Stomach (tissue), 4 donors: ENCODE results near the gene ZC2HC1B.

Source experiments
- CTCF ChIP-seq, 7 experiments: fragments of 450-650 bp in 4 of 7; fragments of 200-600 bp in 3 of 7; sonication (generic) in 3 of 7; IDR thresholded peaks; one replicate each; pipeline ENCODE4 v1.5.1; 2016 to 2019; ENCODE audit warnings: antibody characterized with exemption in 7 of 7, control low read depth in 2 of 7, mild to moderate bottlenecking in 1 of 7
- POLR2A ChIP-seq, 4 donors: fragments of 450-650 bp; IDR thresholded peaks; one replicate each; pipeline ENCODE4 v1.6.1; 2016; ENCODE audit warnings: antibody characterized with exemption in 4 of 4, control low read depth in 2 of 4, mild to moderate bottlenecking in 1 of 4, moderate library complexity in 1 of 4
- POLR2AphosphoS5 ChIP-seq, 3 donors: sonication (generic); formaldehyde crosslinking; IDR thresholded peaks; one replicate each; pipeline ENCODE4 v1.6.1; 2016; ENCODE audit warnings: antibody characterized with exemption in 3 of 3

- TF ChIP-seq CTCF (IDR thresholded peaks at IDR 0.05), result no peak
- TF ChIP-seq POLR2A (IDR thresholded peaks at IDR 0.05), result no peak
- no peak for TF ChIP-seq POLR2AphosphoS5 (IDR thresholded peaks at IDR 0.05)
These were observed 38.6 kb downstream of the ZC2HC1B start for GRCh38 chr6:143902827-143903226.
